H1 (cell line): ENCODE measurements around the gene LRRIQ3. TPM values are rescaled to one million over a fixed set of nuclear protein-coding genes. Genes with fewer than 3 reads are reported as not detected.

Experiments
- CTCF ChIA-PET: fragments of 300-600 bp; sonication (Branson Sonifier 250); formaldehyde crosslinking; loops from one replicate; lab custom pipeline; 2021; ENCODE audit not compliant: partially characterized antibody; lab: Charles Lee
- POLR2A ChIA-PET: fragments of 300-600 bp; sonication (Branson Sonifier 250); formaldehyde crosslinking; loops from one replicate; lab custom pipeline; 2021; ENCODE audit warnings: inconsistent platforms; ENCODE audit not compliant: partially characterized antibody; lab: Charles Lee
- DNase-seq, 2 experiments: peaks; one replicate each; pipeline versions ENCODE4 v3.0.0 to v3.0.0-alpha.2; 2010 to 2022; ENCODE audit warnings: low spot score in 2 of 2, low read depth in 1 of 2, mixed read lengths in 1 of 2
- FAIRE-seq: peaks from 2 replicates; lab custom pipeline; 2011; peaks lifted over from hg19 to GRCh38; lab: Jason Lieb, UNC
- H2AFZ ChIP-seq: 2 replicates; pipeline ENCODE4 v1.8.1; 2012; ENCODE audit warnings: low read length, inconsistent platforms
- H2AK5ac ChIP-seq: 2 replicates; pipeline ENCODE4 v1.6.1; 2013; ENCODE audit warnings: low read depth, low read length
- H2BK120ac ChIP-seq: replicated peaks from 2 replicates; pipeline ENCODE3; 2013; ENCODE audit warnings: low read depth, low read length, inconsistent platforms
- H2BK12ac ChIP-seq: 2 replicates; pipeline ENCODE4 v1.6.1; 2013; ENCODE audit warnings: low read depth, low read length
- H2BK15ac ChIP-seq: 2 replicates; pipeline ENCODE4 v1.6.1; 2013; ENCODE audit warnings: low read length
- H2BK20ac ChIP-seq: 2 replicates; pipeline ENCODE4 v1.6.1; 2013; ENCODE audit warnings: low read length
- H2BK5ac ChIP-seq: 2 replicates; pipeline ENCODE4 v1.6.1; 2013; ENCODE audit warnings: low read depth, low read length
- H3K14ac ChIP-seq: 2 replicates; pipeline ENCODE4 v1.6.1; 2013; ENCODE audit warnings: inconsistent platforms; ENCODE audit not compliant: insufficient read length
- H3K18ac ChIP-seq: 2 replicates; pipeline ENCODE4 v1.6.1; 2013; ENCODE audit warnings: low read length; ENCODE audit errors: extremely low read depth
- H3K23ac ChIP-seq: 2 replicates; pipeline ENCODE4 v1.6.1; 2013; ENCODE audit warnings: inconsistent platforms; ENCODE audit not compliant: insufficient read length
- H3K23me2 ChIP-seq: 2 replicates; pipeline ENCODE4 v1.6.1; 2013; ENCODE audit warnings: low read depth, low read length
- H3K27ac ChIP-seq: 2 replicates; pipeline ENCODE4 v1.6.1; 2011; ENCODE audit warnings: low read depth, low read length, inconsistent platforms
- H3K27me3 ChIP-seq, 4 experiments: replicated peaks in 1 of 4; 1 replicate in 1 of 4; 2 replicates in 3 of 4; pipeline versions ENCODE4 v1.6.1 to v1.8.1; 2011 to 2013; ENCODE audit warnings: low read length in 3 of 4, mild to moderate bottlenecking in 3 of 4, inconsistent platforms in 2 of 4, mixed read lengths in 2 of 4, moderate library complexity in 1 of 4; ENCODE audit not compliant: control insufficient read depth in 3 of 4, insufficient read depth in 3 of 4; ENCODE audit errors: extremely low read depth in 1 of 4
- H3K36me3 ChIP-seq, 4 experiments: 2 replicates each; pipeline versions ENCODE4 v1.6.1 to v1.8.1; 2011 to 2013; ENCODE audit warnings: mild to moderate bottlenecking in 4 of 4, low read length in 3 of 4, moderate library complexity in 2 of 4, control low read depth in 1 of 4, inconsistent platforms in 1 of 4; ENCODE audit not compliant: insufficient read depth in 4 of 4, control insufficient read depth in 2 of 4
- H3K4ac ChIP-seq: replicated peaks from 2 replicates; pipeline ENCODE3; 2013; ENCODE audit warnings: low read length, low read depth, mixed read lengths, inconsistent platforms; ENCODE audit not compliant: insufficient read length
- H3K4me1 ChIP-seq, 4 experiments: replicated peaks in 1 of 4; 1 replicate in 1 of 4; 2 replicates in 3 of 4; pipeline versions ENCODE4 v1.6.1 to v1.8.1; 2011 to 2013; ENCODE audit warnings: low read length in 3 of 4, inconsistent platforms in 2 of 4, mixed read lengths in 1 of 4; ENCODE audit not compliant: insufficient read depth in 4 of 4, control insufficient read depth in 3 of 4
- H3K4me2 ChIP-seq, 2 experiments: 2 replicates each; pipeline versions ENCODE4 v1.6.1 to v1.8.1; 2011 to 2013; ENCODE audit warnings: low read depth in 2 of 2, low read length in 2 of 2, control low read depth in 1 of 2, inconsistent platforms in 1 of 2, mild to moderate bottlenecking in 1 of 2; ENCODE audit not compliant: insufficient read depth in 1 of 2
- H3K4me3 ChIP-seq, 4 experiments: fragments of 200-600, 300-600 bp in 1 of 4; sonication (generic), shearing (Covaris generic), sonication (Bioruptor Twin) in 1 of 4; 2 replicates each; pipeline versions ENCODE4 v1.5.1 to v1.8.1; 2011 to 2016; ENCODE audit warnings: low read length in 4 of 4, low read depth in 3 of 4, control low read depth in 2 of 4, inconsistent platforms in 2 of 4, mild to moderate bottlenecking in 2 of 4, mixed read lengths in 1 of 4, moderate library complexity in 1 of 4; ENCODE audit not compliant: insufficient read depth in 2 of 4; ENCODE audit errors: extremely low read depth in 1 of 4
- H3K56ac ChIP-seq: replicated peaks from 2 replicates; pipeline ENCODE3; 2013; ENCODE audit warnings: low read depth, mild to moderate bottlenecking, mixed read lengths, low read length, inconsistent platforms; ENCODE audit not compliant: insufficient read length
- H3K79me1 ChIP-seq: 2 replicates; pipeline ENCODE4 v1.6.1; 2013; ENCODE audit warnings: low read depth, low read length, control low read depth
- H3K79me2 ChIP-seq, 2 experiments: 2 replicates each; pipeline versions ENCODE4 v1.6.1 to v1.8.1; 2012 to 2013; ENCODE audit warnings: low read length in 2 of 2, mild to moderate bottlenecking in 2 of 2, inconsistent platforms in 1 of 2; ENCODE audit not compliant: insufficient read depth in 2 of 2, control insufficient read depth in 1 of 2
- H3K9ac ChIP-seq, 4 experiments: replicated peaks in 1 of 4; 1 replicate in 1 of 4; 2 replicates in 3 of 4; pipeline versions ENCODE4 v1.6.1 to v1.8.1; 2011 to 2013; ENCODE audit warnings: low read depth in 3 of 4, low read length in 3 of 4, control low read depth in 2 of 4, mild to moderate bottlenecking in 2 of 4, moderate library complexity in 2 of 4, inconsistent platforms in 1 of 4; ENCODE audit errors: extremely low read depth in 1 of 4
- H3K9me3 ChIP-seq, 2 experiments: 2 replicates each; pipeline versions ENCODE4 v1.6.1 to v1.8.1; 2012 to 2013; ENCODE audit warnings: mild to moderate bottlenecking in 2 of 2, moderate library complexity in 2 of 2, control low read depth in 1 of 2, inconsistent platforms in 1 of 2, low read depth in 1 of 2, low read length in 1 of 2, mixed read lengths in 1 of 2; ENCODE audit not compliant: insufficient read depth in 2 of 2
- H4K20me1 ChIP-seq, 2 experiments: replicated peaks in 1 of 2; 2 replicates each; pipeline versions ENCODE3 to v1.8.1; 2011 to 2013; ENCODE audit warnings: inconsistent platforms in 2 of 2, low read length in 2 of 2, mild to moderate bottlenecking in 1 of 2; ENCODE audit not compliant: insufficient read depth in 2 of 2, control insufficient read depth in 1 of 2
- H4K5ac ChIP-seq: 2 replicates; pipeline ENCODE4 v1.6.1; 2013; ENCODE audit warnings: low read length, low read depth, mixed read lengths, inconsistent platforms; ENCODE audit not compliant: insufficient read length
- H4K8ac ChIP-seq: 2 replicates; pipeline ENCODE4 v1.8.0; 2013; ENCODE audit warnings: mild to moderate bottlenecking, moderate library complexity, low read length, inconsistent platforms; ENCODE audit not compliant: insufficient read depth; ENCODE audit errors: extremely low read depth
- H4K91ac ChIP-seq: replicated peaks from 2 replicates; pipeline ENCODE3; 2013; ENCODE audit warnings: low read length, mixed read lengths, inconsistent platforms; ENCODE audit not compliant: insufficient read length
- E2F6 ChIP-seq: IDR thresholded peaks from 2 replicates; pipeline ENCODE4 v1.6.1; 2012; ENCODE audit warnings: inconsistent platforms
- FOSL1 ChIP-seq: IDR thresholded peaks from 2 replicates; pipeline ENCODE4 v1.6.1; 2011; ENCODE audit warnings: mild to moderate bottlenecking, low read depth, low read length, moderate library complexity; ENCODE audit not compliant: insufficient read depth
- GABPA ChIP-seq: IDR thresholded peaks from 2 replicates; pipeline ENCODE4 v1.6.1; 2011; ENCODE audit warnings: mild to moderate bottlenecking, low read length, moderate library complexity, borderline replicate concordance; ENCODE audit not compliant: insufficient read depth
- SP1 ChIP-seq: IDR thresholded peaks from 2 replicates; pipeline ENCODE4 v1.6.1; 2011; ENCODE audit warnings: low read depth, low read length
- SP4 ChIP-seq: IDR thresholded peaks from 2 replicates; pipeline ENCODE4 v1.6.1; 2012; ENCODE audit warnings: low read length, inconsistent platforms
- WGBS, 2 experiments: shearing (Covaris generic) in 1 of 2; methylation state at CpG; one replicate each; pipeline versions ENCODE4 v1.1.6 to v1.1.7; 2013 to 2015; ENCODE audit warnings: low lambda C conversion rate in 2 of 2, mixed read lengths in 2 of 2, inconsistent platforms in 1 of 2, low coverage in 1 of 2, missing lambda C conversion rate in 1 of 2; ENCODE audit not compliant: insufficient replicate concordance in 2 of 2, insufficient coverage in 1 of 2, insufficient read length in 1 of 2; ENCODE audit errors: extremely low coverage in 1 of 2, missing lambda C conversion rate in 1 of 2; 5-methylcytosine and 5-hydroxymethylcytosine counted together
- polyA plus RNA-seq, 7 experiments: library from polyadenylated mRNA; depleted of rRNA in 3 of 7; stranded (reverse) in 5 of 7; unstranded in 2 of 7; fragments of >200 nt in 5 of 7; fragments of 200-250 nt in 2 of 7; gene quantifications; 1 replicate in 5 of 7; 2 replicates in 1 of 7; 4 replicates in 1 of 7; pipeline versions ENCODE4 v1.2.1 to v1.2.3, GENCODE V29; 2011 to 2013; ENCODE audit warnings: missing spikeins in 2 of 7, mixed read lengths in 2 of 7
- total RNA-seq: library from RNA; stranded (reverse); fragmentation: NEBNext Ultra II Directional; extraction: Animal tissue kit (Norgen Biotek cat#: 25700); gene quantifications from 2 replicates; pipeline ENCODE4 v1.2.1, GENCODE V29; 2021

LRRIQ3 gene
- total and polyA plus RNA-seq, 2 of the 8 experiments (the other 6 are each of a cell fraction or from before 2014, with no cell fraction given), result 0.08 to 0.19 TPM

GRCh38 chr1:74162333-74162732 lies 35.6 kb downstream of the LRRIQ3 start:
- no peak for FAIRE-seq
- Histone ChIP-seq H3K36me3 (no peaks in the 10 kb centered on the region), H3K9me3 (no peaks in the 10 kb centered on the region), H4K91ac (no peak overlapping the region), H3K79me1 (no peaks in the 10 kb centered on the region), H4K5ac (no peak overlapping the region), H2AFZ (no peak overlapping the region), H4K8ac (no peak overlapping the region), H3K4ac (no peak overlapping the region), H3K23me2 (no peaks in the 10 kb centered on the region), H3K4me1 (no peaks in the 10 kb centered on the region), H3K14ac (no peak overlapping the region), H3K9ac (no peak overlapping the region), H2BK120ac (no peak overlapping the region), H2BK20ac (no peak overlapping the region), H3K4me2 (no peak overlapping the region), H3K79me2 (no peaks in the 10 kb centered on the region)
- DNase-seq, result no peak
- TF ChIP-seq E2F6 (no peak), FOSL1 (no peak), SP1 (no peak), SP4 (no peak), GABPA (no peak)
- TF ChIP-seq, all 59 proteins: peak for 0
- Histone ChIP-seq H2AK5ac (no peak overlapping the region), H3K27me3 (no peaks in the 10 kb centered on the region), H2BK15ac (no peak overlapping the region), H4K20me1 (no peaks in the 10 kb centered on the region), H2BK12ac (no peak overlapping the region), H2BK5ac (no peak overlapping the region), H3K4me3 (no peak overlapping the region), H3K27ac (no peak overlapping the region), H3K56ac (no peak overlapping the region), H3K18ac (no peak overlapping the region), H3K23ac (no peak overlapping the region)
- POLR2A ChIA-PET, result no interaction called here
- WGBS, 2 experiments, result 81% methylated on average over 5 of the region's 5 CpGs; no CpG with 5 or more reads in 1 of the 2 experiments
- CTCF ChIA-PET, result no interaction called here
